GM12872 (cell line): ENCODE results near the gene BMX.

Experiments
- CTCF ChIP-seq: IDR thresholded peaks from 3 replicates; pipeline ENCODE4 v1.5.1; 2011; ENCODE audit warnings: low read depth, mild to moderate bottlenecking, low read length, moderate library complexity; ENCODE audit not compliant: insufficient read depth

The BMX gene

GRCh38 chrX:15549189-15550012, 48.8 kb downstream of the BMX start:
- no peak for TF ChIP-seq CTCF

DNA sequence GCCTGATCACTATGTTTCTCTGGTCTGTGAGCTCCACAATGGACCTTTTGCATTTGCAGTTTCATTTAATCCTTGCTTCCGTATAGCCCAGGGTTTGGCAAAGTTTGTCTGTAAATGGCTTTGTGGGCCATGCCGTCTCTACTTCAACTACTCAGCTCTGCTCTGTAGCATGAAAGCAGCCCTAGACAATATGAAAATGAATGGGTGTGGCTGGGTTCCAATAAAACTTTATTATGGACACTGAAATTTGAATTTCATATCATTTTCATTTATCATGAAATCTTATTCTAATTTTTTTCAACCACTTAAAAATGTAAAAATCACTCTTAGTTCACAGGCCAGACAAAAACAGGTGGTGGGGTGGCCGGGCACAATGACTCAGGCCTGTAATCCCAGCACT, 58.6 kb downstream of the BMX start:
- TF ChIP-seq CTCF = no peak

DNA sequence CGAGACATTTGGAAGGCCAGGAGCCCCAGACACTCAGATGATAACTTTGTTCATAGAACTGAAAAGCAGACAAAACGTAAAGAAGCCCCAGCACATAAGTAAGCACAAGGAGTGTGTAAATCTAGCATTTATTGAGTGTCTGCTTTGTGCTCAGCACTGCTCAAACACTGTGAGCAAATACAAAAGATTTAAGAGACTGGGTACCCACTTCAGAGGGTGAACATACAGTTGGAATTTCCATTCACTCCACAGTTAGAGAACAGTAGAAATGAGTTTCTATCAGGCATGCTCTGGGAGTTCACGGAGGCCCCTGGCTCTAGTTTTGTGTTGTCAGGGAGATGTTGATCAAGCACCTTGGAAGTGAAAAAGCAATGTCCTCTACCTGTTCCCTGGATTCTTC, 60.3 kb downstream of the BMX start:
- TF ChIP-seq CTCF = no peak

DNA sequence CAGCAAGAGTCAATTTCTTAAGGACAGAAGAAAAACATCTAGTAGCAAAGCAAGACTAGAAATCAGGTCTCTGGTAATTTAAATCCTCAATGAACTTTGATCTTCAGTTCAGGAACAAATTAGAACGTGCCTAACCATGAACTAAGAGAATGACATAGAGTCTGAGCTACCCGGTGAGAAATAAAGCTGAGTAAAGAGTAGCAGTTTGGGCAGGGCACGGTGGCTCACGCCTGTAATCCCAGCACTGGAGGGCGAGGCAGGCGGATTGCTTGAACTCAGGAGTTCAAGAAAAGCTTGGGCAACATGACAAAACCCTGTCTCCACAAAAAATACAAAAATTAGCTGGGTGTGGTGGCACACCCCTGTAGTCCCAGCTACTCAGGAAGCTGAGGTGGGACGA, 62.4 kb downstream of the BMX start:
- TF ChIP-seq CTCF = no peak

- peak; percentile 58 for TF ChIP-seq CTCF
Measured at GRCh38 chrX:15564981-15565579, 64.5 kb downstream of the BMX start.

GRCh38 chrX:15566244-15566643, 65.6 kb downstream of the BMX start:
- no peak for TF ChIP-seq CTCF

DNA sequence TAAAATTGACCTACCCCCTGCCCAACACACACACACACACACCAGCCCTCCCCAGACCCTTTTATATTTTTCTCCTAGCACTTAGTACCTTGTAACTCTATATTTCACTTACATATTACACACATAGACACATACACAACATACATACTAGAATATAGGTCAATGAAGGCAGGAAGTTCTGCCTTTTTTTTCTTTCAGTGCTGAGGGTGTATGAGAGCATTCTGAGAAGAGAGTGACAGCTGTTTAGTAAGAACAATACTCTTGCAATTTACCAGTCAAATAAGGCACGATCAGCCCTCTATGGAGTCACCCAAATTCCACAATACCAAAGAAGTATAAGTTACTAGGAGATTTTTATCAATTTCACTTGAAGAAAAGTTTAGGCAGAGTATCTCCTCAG, 66.7 kb downstream of the BMX start:
- no peak for TF ChIP-seq CTCF
